Superior temporal gyrus (tissue), 1 donor: ENCODE measurements around the gene FRAS1.
A peak's percentile ranks its signal among the peaks of the same experiment; 100 is the strongest.

ENCODE experiments used
- DNase-seq: peaks from one replicate; pipeline ENCODE4 v3.0.0-alpha.2; 2016; ENCODE audit errors: extremely low spot score

Gene FRAS1

GRCh38 chr4:78510108-78510507 is 453.0 kb downstream of the FRAS1 start:
- DNase-seq, result no peak

- DNase-seq, result no peak
Observed at GRCh38 chr4:78510681-78511080, 453.6 kb downstream of the FRAS1 start.

- no peak for DNase-seq
Observed at GRCh38 chr4:78512357-78512920, 455.3 kb downstream of the FRAS1 start.

- no peak for DNase-seq
Observed at GRCh38 chr4:78513411-78513975, 456.4 kb downstream of the FRAS1 start.

GRCh38 chr4:78517050-78517652 is 460.0 kb downstream of the FRAS1 start:
- peak; percentile 71 for DNase-seq

GRCh38 chr4:78518561-78518960 is 461.4 kb downstream of the FRAS1 start:
- DNase-seq, result no peak

GRCh38 chr4:78519962-78520361 is 462.8 kb downstream of the FRAS1 start:
- no peak for DNase-seq

GRCh38 chr4:78520808-78521226 is 463.7 kb downstream of the FRAS1 start:
- DNase-seq, result no peak

GRCh38 chr4:78524009-78524408 is 466.9 kb downstream of the FRAS1 start:
- no peak for DNase-seq

GRCh38 chr4:78525559-78525958 is 468.4 kb downstream of the FRAS1 start:
- no peak for DNase-seq

- no peak for DNase-seq
Observed at GRCh38 chr4:78527103-78527502, 470.0 kb downstream of the FRAS1 start.

- no peak for DNase-seq
Observed at GRCh38 chr4:78527555-78527954, 470.4 kb downstream of the FRAS1 start.

- DNase-seq, result no peak
Observed at GRCh38 chr4:78528327-78528726, 471.2 kb downstream of the FRAS1 start.

GRCh38 chr4:78529569-78530209 is 472.6 kb downstream of the FRAS1 start:
- DNase-seq, result no peak

GRCh38 chr4:78532046-78532445 is 474.9 kb downstream of the FRAS1 start:
- DNase-seq, result no peak

GRCh38 chr4:78533854-78534253 is 476.7 kb downstream of the FRAS1 start:
- no peak for DNase-seq

GRCh38 chr4:78534286-78534955 is 477.3 kb downstream of the FRAS1 start:
- no peak for DNase-seq

- DNase-seq, result no peak
Observed at GRCh38 chr4:78542373-78542772, 485.2 kb downstream of the FRAS1 start.

GRCh38 chr4:78543424-78544125 is 486.5 kb downstream of the FRAS1 start:
- no peak for DNase-seq

GRCh38 chr4:78544678-78545077 is 487.6 kb downstream of the FRAS1 start:
- DNase-seq, result no peak

- DNase-seq, result no peak
Observed at GRCh38 chr4:78545275-78546246, 488.4 kb downstream of the FRAS1 start.
